ENCODE measurements around the gene NTMT2. TPM values are rescaled to one million over a fixed set of nuclear protein-coding genes. Genes with fewer than 3 reads are reported as not detected.

Gene NTMT2
- polyA plus RNA-seq, 1 donor (not counting 4 experiments of a cell fraction or from before 2014, with no cell fraction given), result not detected

DNA sequence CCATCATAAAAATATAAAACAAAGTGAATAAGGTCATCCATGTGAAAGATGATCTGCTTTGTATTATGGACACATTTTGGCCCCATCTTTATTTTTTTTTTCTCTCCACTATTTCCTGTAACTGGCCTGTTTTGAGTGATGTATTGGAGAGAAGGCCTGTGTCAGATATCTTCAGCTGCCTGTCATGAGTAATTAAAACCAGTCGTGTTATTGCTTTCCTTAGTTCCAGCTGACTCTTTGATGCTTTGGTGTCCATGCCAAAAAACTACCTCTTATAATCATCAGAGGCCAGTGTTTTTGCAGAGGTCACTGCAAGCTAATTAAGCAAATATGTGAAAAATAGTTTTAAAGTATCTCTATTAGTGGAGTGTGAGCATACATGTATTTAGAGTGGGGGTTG lies 29.7 kb downstream of the NTMT2 start:
- H4K20me1 ChIP-seq (ENCODE audit: control insufficient read depth, extremely low read depth, insufficient read depth, low read length), result no peaks in the 10 kb centered on the region
- dilution Hi-C loops (cut with MboI; ENCODE audit: extremely low pct_ligation_motif_present, low sequenced_read_pairs), result no loop called here
- H3K4me3 ChIP-seq (ENCODE audit: control insufficient read depth in 2 of 3, extremely low read depth in 1 of 3, insufficient read depth in 2 of 3, low read depth in 1 of 3, low read length in 3 of 3), result no peak overlapping the region
- TF ChIP-seq, protein P1, sequence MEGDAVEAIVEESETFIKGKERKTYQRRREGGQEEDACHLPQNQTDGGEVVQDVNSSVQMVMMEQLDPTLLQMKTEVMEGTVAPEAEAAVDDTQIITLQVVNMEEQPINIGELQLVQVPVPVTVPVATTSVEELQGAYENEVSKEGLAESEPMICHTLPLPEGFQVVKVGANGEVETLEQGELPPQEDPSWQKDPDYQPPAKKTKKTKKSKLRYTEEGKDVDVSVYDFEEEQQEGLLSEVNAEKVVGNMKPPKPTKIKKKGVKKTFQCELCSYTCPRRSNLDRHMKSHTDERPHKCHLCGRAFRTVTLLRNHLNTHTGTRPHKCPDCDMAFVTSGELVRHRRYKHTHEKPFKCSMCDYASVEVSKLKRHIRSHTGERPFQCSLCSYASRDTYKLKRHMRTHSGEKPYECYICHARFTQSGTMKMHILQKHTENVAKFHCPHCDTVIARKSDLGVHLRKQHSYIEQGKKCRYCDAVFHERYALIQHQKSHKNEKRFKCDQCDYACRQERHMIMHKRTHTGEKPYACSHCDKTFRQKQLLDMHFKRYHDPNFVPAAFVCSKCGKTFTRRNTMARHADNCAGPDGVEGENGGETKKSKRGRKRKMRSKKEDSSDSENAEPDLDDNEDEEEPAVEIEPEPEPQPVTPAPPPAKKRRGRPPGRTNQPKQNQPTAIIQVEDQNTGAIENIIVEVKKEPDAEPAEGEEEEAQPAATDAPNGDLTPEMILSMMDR (optimal IDR thresholded peaks at IDR 0.05 in 1 of 3, IDR thresholded peaks at IDR 0.05 in 1 of 3, conservative IDR thresholded peaks at IDR 0.05 in 1 of 3; ENCODE audit: extremely low read depth in 1 of 3, insufficient read depth in 2 of 3, low read length in 3 of 3), result no peak
- TF ChIP-seq EZH2 (IDR thresholded peaks at IDR 0.05; ENCODE audit: low read length), result no peak
- no peak overlapping the region for H3K9ac ChIP-seq (ENCODE audit: control insufficient read depth, extremely low read depth, insufficient read depth, low read length)
- FAIRE-seq, result no peak
- no peak overlapping the region for H3K4me2 ChIP-seq (ENCODE audit: control insufficient read depth, extremely low read depth, insufficient read depth, low read depth, low read length)
- no peaks in the 10 kb centered on the region for H3K9me3 ChIP-seq (ENCODE audit: control insufficient read depth, low read depth, low read length)
- H3K27ac ChIP-seq (ENCODE audit: control insufficient read depth, insufficient read depth, low read length), result no peak overlapping the region
- no peak overlapping the region for H2AFZ ChIP-seq (ENCODE audit: control insufficient read depth, low read length)
- H3K36me3 ChIP-seq (ENCODE audit: control insufficient read depth in 2 of 2, extremely low read depth in 1 of 2, insufficient read depth in 2 of 2, low read length in 2 of 2), result no peaks in the 10 kb centered on the region
- no peaks in the 10 kb centered on the region for H3K79me2 ChIP-seq (ENCODE audit: control insufficient read depth, insufficient read depth, low read length)
- no peak for DNase-seq (ENCODE audit: low read depth, low spot score)
- H3K4me1 ChIP-seq (ENCODE audit: control insufficient read depth, extremely low read depth, insufficient read depth, low read length), result no peaks in the 10 kb centered on the region
- H3K27me3 ChIP-seq (ENCODE audit: control insufficient read depth, extremely low read depth, insufficient read depth, low read length), result no peaks in the 10 kb centered on the region
- H3K9me1 ChIP-seq (ENCODE audit: control insufficient read depth, extremely low read depth, insufficient read depth, low read length), result no peaks in the 10 kb centered on the region

DNA sequence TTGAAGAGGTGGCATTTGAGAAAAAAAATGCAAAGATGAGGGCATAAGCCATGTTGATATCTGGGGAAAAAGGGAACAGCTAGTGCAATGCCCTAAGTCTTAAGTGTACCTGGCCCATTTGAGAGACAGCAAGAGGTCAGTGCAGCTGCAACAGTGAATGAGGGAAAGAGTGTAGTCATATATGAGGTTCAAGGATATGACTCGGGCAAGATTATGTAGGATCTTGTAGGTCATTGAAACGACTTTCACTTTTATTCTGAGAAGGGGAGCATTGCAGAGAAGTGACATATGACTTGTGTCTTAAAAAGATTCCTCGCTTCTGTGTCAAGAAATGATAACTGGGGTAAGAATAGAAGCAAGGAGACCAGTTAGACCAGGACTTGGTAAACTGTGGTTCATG lies 31.0 kb downstream of the NTMT2 start:
- no peak for DNase-seq (ENCODE audit: low read depth, low spot score)
- Histone ChIP-seq H3K9me3 (ENCODE audit: control insufficient read depth, low read depth, low read length) (no peaks in the 10 kb centered on the region), H3K4me2 (ENCODE audit: control insufficient read depth, extremely low read depth, insufficient read depth, low read depth, low read length) (no peak overlapping the region), H2AFZ (ENCODE audit: control insufficient read depth, low read length) (no peak overlapping the region), H3K9me1 (ENCODE audit: control insufficient read depth, extremely low read depth, insufficient read depth, low read length) (no peaks in the 10 kb centered on the region), H4K20me1 (ENCODE audit: control insufficient read depth, extremely low read depth, insufficient read depth, low read length) (no peaks in the 10 kb centered on the region), H3K36me3 (ENCODE audit: control insufficient read depth in 2 of 2, extremely low read depth in 1 of 2, insufficient read depth in 2 of 2, low read length in 2 of 2) (no peaks in the 10 kb centered on the region), H3K4me3 (ENCODE audit: control insufficient read depth in 2 of 3, extremely low read depth in 1 of 3, insufficient read depth in 2 of 3, low read depth in 1 of 3, low read length in 3 of 3) (no peak overlapping the region), H3K79me2 (ENCODE audit: control insufficient read depth, insufficient read depth, low read length) (no peaks in the 10 kb centered on the region), H3K27ac (ENCODE audit: control insufficient read depth, insufficient read depth, low read length) (no peak overlapping the region), H3K27me3 (ENCODE audit: control insufficient read depth, extremely low read depth, insufficient read depth, low read length) (no peaks in the 10 kb centered on the region), H3K9ac (ENCODE audit: control insufficient read depth, extremely low read depth, insufficient read depth, low read length) (no peak overlapping the region), H3K4me1 (ENCODE audit: control insufficient read depth, extremely low read depth, insufficient read depth, low read length) (no peaks in the 10 kb centered on the region)
- TF ChIP-seq EZH2 (IDR thresholded peaks at IDR 0.05; ENCODE audit: low read length), result no peak
- TF ChIP-seq, protein P1 (optimal IDR thresholded peaks at IDR 0.05 in 1 of 3, IDR thresholded peaks at IDR 0.05 in 1 of 3, conservative IDR thresholded peaks at IDR 0.05 in 1 of 3; ENCODE audit: extremely low read depth in 1 of 3, insufficient read depth in 2 of 3, low read length in 3 of 3), result no peak
- no peak for FAIRE-seq
- dilution Hi-C loops (cut with MboI; ENCODE audit: extremely low pct_ligation_motif_present, low sequenced_read_pairs), result no loop called here
